ENCODE results near the gene BAZ2A.

GRCh38 chr12:56585098-56585497 lies 45.0 kb downstream of the BAZ2A start:
- TF ChIP-seq CTCF (IDR thresholded peaks at IDR 0.05) (no peak), POLR2AphosphoS5 (IDR thresholded peaks at IDR 0.05) (no peak), EP300 (IDR thresholded peaks at IDR 0.05) (no peak)
